PC-9 (cell line): ENCODE data around the gene USP13. TPM values are rescaled to one million over a fixed set of nuclear protein-coding genes. Genes with fewer than 3 reads are reported as not detected.

ENCODE experiments used
- Bru-seq: library from RNA; stranded (reverse); fragments of 400-500 nt; gene quantifications from one replicate; lab custom pipeline; 2021; lab: Mats Ljungman, UMichigan
- BruChase-seq, 2 experiments: library from RNA; stranded (reverse); fragments of 400-500 nt; gene quantifications; one replicate each; lab custom pipeline; 2021; lab: Mats Ljungman, UMichigan
- BruUV-seq: library from RNA; stranded (reverse); fragments of 400-500 nt; replicated peaks from 2 replicates; lab custom pipeline; 2021; lab: Mats Ljungman, UMichigan
- CTCF ChIA-PET: fragments of 300-600 bp; sonication (Branson Sonifier 250); formaldehyde crosslinking; loops from one replicate; lab custom pipeline; 2022; ENCODE audit warnings: antibody characterized with exemption; lab: Charles Lee
- POLR2A ChIA-PET: fragments of 300-600 bp; sonication (Branson Sonifier 250); formaldehyde crosslinking; loops from one replicate; lab custom pipeline; 2022; ENCODE audit warnings: antibody characterized with exemption; ENCODE audit not compliant: unreplicated experiment; lab: Charles Lee
- DNase-seq, 2 experiments: peaks; one replicate each; pipeline versions ENCODE4 v3.0.0 to v3.0.0-alpha.2; 2015 to 2022; ENCODE audit warnings: mixed read lengths in 1 of 2
- H2AFZ ChIP-seq: fragments of 200-600 bp; sonication (generic); 2 replicates; pipeline ENCODE4 v1.8.1; 2017; ENCODE audit warnings: antibody characterized with exemption
- H3F3A ChIP-seq: fragments of 200-600 bp; sonication (generic); 2 replicates; pipeline ENCODE4 v1.8.1; 2017; ENCODE audit warnings: antibody characterized with exemption, mild to moderate bottlenecking, low read depth; ENCODE audit not compliant: insufficient read depth
- H3K27ac ChIP-seq: fragments of 200-600 bp; sonication (generic); 2 replicates; pipeline ENCODE4 v1.6.1; 2016; ENCODE audit warnings: mixed run types
- H3K27me3 ChIP-seq: fragments of 200-600 bp; sonication (generic); 2 replicates; pipeline ENCODE4 v1.6.1; 2016; ENCODE audit warnings: low read depth, mixed run types; ENCODE audit not compliant: insufficient read depth
- H3K36me3 ChIP-seq: fragments of 200-600 bp; sonication (generic); 2 replicates; pipeline ENCODE4 v1.6.1; 2016; ENCODE audit warnings: low read depth, mixed run types
- H3K4me1 ChIP-seq: fragments of 200-600 bp; sonication (generic); replicated peaks from 2 replicates; pipeline ENCODE4 v1.6.1; 2016; ENCODE audit warnings: mixed run types; ENCODE audit not compliant: insufficient read depth
- H3K4me2 ChIP-seq: fragments of 200-600 bp; sonication (generic); 2 replicates; pipeline ENCODE4 v1.6.1; 2017; ENCODE audit warnings: mixed run types
- H3K4me3 ChIP-seq: fragments of 200-600 bp; sonication (generic); 2 replicates; pipeline ENCODE4 v1.6.1; 2016; ENCODE audit warnings: mixed run types
- H3K79me2 ChIP-seq: fragments of 200-600 bp; sonication (generic); 2 replicates; pipeline ENCODE4 v1.6.1; 2017; ENCODE audit warnings: low read depth, mixed run types
- H3K9me2 ChIP-seq: fragments of 200-600 bp; sonication (generic); 2 replicates; pipeline ENCODE4 v1.8.1; 2017; ENCODE audit warnings: mild to moderate bottlenecking; ENCODE audit not compliant: insufficient read depth
- H3K9me3 ChIP-seq: fragments of 200-600 bp; sonication (generic); 2 replicates; pipeline ENCODE4 v1.8.1; 2016; ENCODE audit warnings: low read depth; ENCODE audit not compliant: insufficient read depth
- H4K20me1 ChIP-seq: fragments of 200-600 bp; sonication (generic); 2 replicates; pipeline ENCODE4 v1.8.1; 2017; ENCODE audit not compliant: insufficient read depth
- CTCF ChIP-seq: fragments of 200-600 bp; sonication (generic); conservative IDR thresholded peaks from 2 replicates; pipeline ENCODE4 v1.6.1; 2017; ENCODE audit warnings: mixed run types, antibody characterized with exemption, mild to moderate bottlenecking, moderate library complexity
- EZH2 ChIP-seq: fragments of 200-600 bp; sonication (generic); IDR thresholded peaks from 2 replicates; pipeline ENCODE4 v1.8.0; 2017; ENCODE audit warnings: antibody characterized with exemption, low read depth
- intact Hi-C: fragments of 100-400 bp; cut with micrococcal nuclease; formaldehyde crosslinking; loops from one replicate; pipeline ENCODE4 v1.10.0; 2022; ENCODE audit not compliant: unreplicated experiment
- long read RNA-seq: library from polyadenylated mRNA; stranded (forward); transcript quantifications from one replicate; pipeline ENCODE4 v2.0.0, GENCODE V29; 2022
- total RNA-seq: library from RNA; stranded (reverse); gene quantifications from 2 replicates; pipeline ENCODE4 v1.2.3, GENCODE V29; 2021

USP13 gene
- 24.7 and 24.8 TPM in 2 replicates for total RNA-seq
- Bru-seq, nascent RNA: percentile 82 among the genes with signal in this experiment
- BruChase-seq, experiment 1, labeled RNA remaining after a 2-hour chase: percentile 73 among the genes with signal in this experiment
- BruChase-seq, experiment 2, labeled RNA remaining after a 6-hour chase: percentile 66 among the genes with signal in this experiment
- long read RNA-seq, full-length matches to known transcripts: 4 of 17 reads
- long read RNA-seq, partial matches to known transcripts: 3 of 17 reads
- long read RNA-seq, other reads (novel, unspliced or antisense): 10 of 17 reads

GRCh38 chr3:179652447-179653095 is at the start of gene USP13:
TSS of gene USP13 (plus strand) at chr3:179653040. CDS start at chr3:179653226, 186 bp downstream.
- POLR2A ChIA-PET: no interaction called here
- BruUV-seq: no TSS peak

GRCh38 chr3:179603321-179603720 is 49.5 kb upstream of the USP13 start:
- TF ChIP-seq EZH2: no peak
- no peak for TF ChIP-seq CTCF
- intact Hi-C loops: no loop called here
- CTCF ChIA-PET: interaction anchor here (0.6 kb wide), 2 partner anchors 41 to 210 kb away, joined by 3 read pairs; partner anchors contain the start of gene ACTL6A
- H3K36me3 ChIP-seq: peaks cover 41% of the 10 kb centered on the region
- no peak for DNase-seq
- no peak overlapping the region for H2AFZ ChIP-seq
- no peaks in the 10 kb centered on the region for H3K9me2 ChIP-seq
- no peaks in the 10 kb centered on the region for H3F3A ChIP-seq
- POLR2A ChIA-PET: interaction anchor here (0.6 kb wide), 2 partner anchors 28 to 281 kb away, joined by 6 to 8 read pairs; no protein-coding TSS in a partner anchor
- H3K27me3 ChIP-seq: no peaks in the 10 kb centered on the region
- peak overlapping the region; percentile 94 for H3K4me3 ChIP-seq
- H4K20me1 ChIP-seq: 0 out of 2 replicates have a peak, but pooled peaks cover 4% of the 10 kb centered on the region
- peaks cover 24% of the 10 kb centered on the region for H3K4me1 ChIP-seq
- BruUV-seq: no TSS peak
- H3K27ac ChIP-seq: no peak overlapping the region; the same call in 1 of the 2 replicates
- H3K4me2 ChIP-seq: peak overlapping the region; percentile 88
- no peaks in the 10 kb centered on the region for H3K9me3 ChIP-seq
- peaks cover 54% of the 10 kb centered on the region for H3K79me2 ChIP-seq

More at GRCh38 chr3:179652447-179653095, at the start of gene USP13:
- H2AFZ ChIP-seq: peak within 1 kb of the TSS; percentile 92
- intact Hi-C loops: loop anchor here (1.0 to 5.0 kb wide), 3 partner anchors 21 to 115 kb away; partner anchors contain the start of genes MRPL47 and NDUFB5
- H3K9me3 ChIP-seq: no peaks in the 10 kb centered on the region
- H3K36me3 ChIP-seq: no peaks in the 10 kb centered on the region
- peak within 1 kb of the TSS; percentile 71 for H3K4me2 ChIP-seq
- H4K20me1 ChIP-seq: no peaks in the 10 kb centered on the region
- TF ChIP-seq EZH2 (no peak), CTCF (no peak)
- peak within 1 kb of the TSS; percentile 97 for H3K4me3 ChIP-seq
- no peaks in the 10 kb centered on the region for H3K9me2 ChIP-seq
- peak; percentile 66 to 77 for DNase-seq
- H3K4me1 ChIP-seq: peaks cover 9% of the 10 kb centered on the region
- H3F3A ChIP-seq: peaks cover 25% of the 10 kb centered on the region
- H3K27me3 ChIP-seq: no peaks in the 10 kb centered on the region
- CTCF ChIA-PET: no interaction called here
- H3K27ac ChIP-seq: peak within 1 kb of the TSS; percentile 57
- peaks cover 35% of the 10 kb centered on the region for H3K79me2 ChIP-seq

- H3F3A ChIP-seq: no peaks in the 10 kb centered on the region
- H3K4me3 ChIP-seq: peak overlapping the region; percentile 94
- no peaks in the 10 kb centered on the region for H3K9me3 ChIP-seq
- no peaks in the 10 kb centered on the region for H3K9me2 ChIP-seq
- CTCF ChIA-PET: interaction anchor here (0.6 kb wide), 1 partner anchor 210 kb away, joined by 3 read pairs; no protein-coding TSS in a partner anchor
- TF ChIP-seq CTCF: no peak
- H3K4me1 ChIP-seq: peaks cover 24% of the 10 kb centered on the region
- no peaks in the 10 kb centered on the region for H3K27me3 ChIP-seq
- peaks cover 54% of the 10 kb centered on the region for H3K79me2 ChIP-seq
- H3K4me2 ChIP-seq: peak overlapping the region; percentile 88
- POLR2A ChIA-PET: interaction anchor here (0.6 kb wide), 2 partner anchors 28 to 282 kb away, joined by 6 to 8 read pairs; no protein-coding TSS in a partner anchor
- H3K27ac ChIP-seq: peak overlapping the region; percentile 76
- BruUV-seq: no TSS peak
- DNase-seq: no peak
- intact Hi-C loops: loop anchor here (1.0 to 2.0 kb wide), 3 partner anchors 42 to 257 kb away; partner anchors contain the start of genes ACTL6A, MFN1 and USP13
- peaks cover 36% of the 10 kb centered on the region for H3K36me3 ChIP-seq
- H2AFZ ChIP-seq: peak overlapping the region; percentile 94
- 0 out of 2 replicates have a peak, but pooled peaks cover 4% of the 10 kb centered on the region for H4K20me1 ChIP-seq
Observed at GRCh38 chr3:179603831-179604230, 49.0 kb upstream of the USP13 start.
